ENCODE measurements around the gene SBF2.

The SBF2 gene

GRCh38 chr11:10302359-10302743 lies 8.3 kb upstream of the SBF2 start:
- in situ Hi-C loops (cut with MboI; ENCODE audit: low sequenced_read_pairs): no loop called here

- in situ Hi-C loops (cut with MboI; ENCODE audit: low sequenced_read_pairs): no loop called here
Observed at GRCh38 chr11:10301656-10302358, 7.8 kb upstream of the SBF2 start.

GRCh38 chr11:10298342-10298741 lies 4.3 kb upstream of the SBF2 start:
- in situ Hi-C loops (cut with MboI; ENCODE audit: low sequenced_read_pairs): no loop called here

GRCh38 chr11:10295064-10295901 lies 1.3 kb upstream of the SBF2 start:
- in situ Hi-C loops (cut with MboI; ENCODE audit: low sequenced_read_pairs): no loop called here

GRCh38 chr11:10294290-10294953 lies 403 bp upstream of the SBF2 start:
- in situ Hi-C loops (cut with MboI; ENCODE audit: low sequenced_read_pairs): no loop called here

GRCh38 chr11:10291801-10292638 lies 2.0 kb downstream of the SBF2 start:
- in situ Hi-C loops (cut with MboI; ENCODE audit: low sequenced_read_pairs): no loop called here

- in situ Hi-C loops (cut with MboI; ENCODE audit: low sequenced_read_pairs): no loop called here
Observed at GRCh38 chr11:10289765-10290380, 4.1 kb downstream of the SBF2 start.

- in situ Hi-C loops (cut with MboI; ENCODE audit: low sequenced_read_pairs): no loop called here
Observed at GRCh38 chr11:10288881-10289764, 4.9 kb downstream of the SBF2 start.

- in situ Hi-C loops (cut with MboI; ENCODE audit: low sequenced_read_pairs): no loop called here
Observed at GRCh38 chr11:10287766-10288715, 6.0 kb downstream of the SBF2 start.

GRCh38 chr11:10287140-10287539 lies 6.9 kb downstream of the SBF2 start:
- in situ Hi-C loops (cut with MboI; ENCODE audit: low sequenced_read_pairs): no loop called here

GRCh38 chr11:10285148-10285802 lies 8.7 kb downstream of the SBF2 start:
- in situ Hi-C loops (cut with MboI; ENCODE audit: low sequenced_read_pairs): no loop called here

- in situ Hi-C loops (cut with MboI; ENCODE audit: low sequenced_read_pairs): no loop called here
Observed at GRCh38 chr11:10283991-10284390, 10.0 kb downstream of the SBF2 start.

- in situ Hi-C loops (cut with MboI; ENCODE audit: low sequenced_read_pairs): no loop called here
Observed at GRCh38 chr11:10282117-10282516, 11.9 kb downstream of the SBF2 start.

- in situ Hi-C loops (cut with MboI; ENCODE audit: low sequenced_read_pairs): no loop called here
Observed at GRCh38 chr11:10275714-10276113, 18.3 kb downstream of the SBF2 start.

- in situ Hi-C loops (cut with MboI; ENCODE audit: low sequenced_read_pairs): no loop called here
Observed at GRCh38 chr11:10274726-10275125, 19.3 kb downstream of the SBF2 start.

- in situ Hi-C loops (cut with MboI; ENCODE audit: low sequenced_read_pairs): no loop called here
Observed at GRCh38 chr11:10273738-10274137, 20.3 kb downstream of the SBF2 start.

GRCh38 chr11:10272132-10272531 lies 21.9 kb downstream of the SBF2 start:
- in situ Hi-C loops (cut with MboI; ENCODE audit: low sequenced_read_pairs): no loop called here
